SK-N-SH (cell line): Measurements from ENCODE around the gene CDK6. TPM values are rescaled to one million over a fixed set of nuclear protein-coding genes. Genes with fewer than 3 reads are reported as not detected.

ENCODE experiments used
- CTCF ChIA-PET: fragments of 300-600, 350-600 bp; formaldehyde crosslinking; extraction: SDS; loops from one replicate; lab custom pipeline; 2021; lab: Yijun Ruan, JAX
- POLR2A ChIA-PET: fragments of 350-600 bp; sonication (Branson Sonifier 250); formaldehyde crosslinking; extraction: SDS; loops from one replicate; lab custom pipeline; 2020; ENCODE audit warnings: antibody characterized with exemption, inconsistent platforms; lab: Yijun Ruan, JAX
- DNase-seq: peaks from one replicate; pipeline ENCODE4 v3.0.0; 2012
- H2AFZ ChIP-seq: fragments of 200-600 bp; sonication (generic); 2 replicates; pipeline ENCODE4 v1.8.1; 2016; ENCODE audit warnings: antibody characterized with exemption, mild to moderate bottlenecking, low read depth
- H3F3A ChIP-seq: fragments of 200-600 bp; sonication (generic); replicated peaks from 2 replicates; pipeline ENCODE3; 2016; ENCODE audit warnings: antibody characterized with exemption, mild to moderate bottlenecking; ENCODE audit not compliant: insufficient read depth
- H3K27ac ChIP-seq, 2 experiments: fragments of 200-500 bp in 1 of 2; fragments of 200-600 bp in 1 of 2; sonication (Bioruptor generic) in 1 of 2; sonication (generic), shearing (Covaris generic) in 1 of 2; 2 replicates each; pipeline versions ENCODE4 v1.5.1 to v1.6.1; 2014 to 2016; ENCODE audit warnings: low read depth in 2 of 2, inconsistent platforms in 1 of 2, low read length in 1 of 2, mild to moderate bottlenecking in 1 of 2, mixed read lengths in 1 of 2
- H3K27me3 ChIP-seq: fragments of 200-600 bp; sonication (generic), shearing (Covaris generic); 2 replicates; pipeline ENCODE4 v1.6.1; 2016; ENCODE audit warnings: mixed run types; ENCODE audit not compliant: insufficient read depth
- H3K36me3 ChIP-seq, 2 experiments: fragments of 200-500 bp in 1 of 2; fragments of 200-600 bp in 1 of 2; sonication (Bioruptor generic) in 1 of 2; sonication (generic) in 1 of 2; replicated peaks in 1 of 2; 2 replicates each; pipeline versions ENCODE3 to v1.5.1; 2014 to 2016; ENCODE audit warnings: low read length in 1 of 2, mild to moderate bottlenecking in 1 of 2; ENCODE audit not compliant: insufficient read depth in 2 of 2, control insufficient read depth in 1 of 2
- H3K4me1 ChIP-seq, 2 experiments: fragments of 200-500 bp in 1 of 2; fragments of 200-600 bp in 1 of 2; sonication (Bioruptor generic) in 1 of 2; sonication (generic), shearing (Covaris generic) in 1 of 2; 2 replicates each; pipeline versions ENCODE4 v1.5.1 to v1.6.1; 2014 to 2016; ENCODE audit warnings: low read depth in 1 of 2, low read length in 1 of 2, mixed run types in 1 of 2; ENCODE audit not compliant: insufficient read depth in 2 of 2, control insufficient read depth in 1 of 2
- H3K4me2 ChIP-seq: fragments of 200-600 bp; sonication (generic), shearing (Covaris generic); 2 replicates; pipeline ENCODE4 v1.6.1; 2017; ENCODE audit warnings: mixed run types
- H3K4me3 ChIP-seq, 2 experiments: fragments of 200-500 bp in 1 of 2; fragments of 200-600 bp in 1 of 2; sonication (Bioruptor generic) in 1 of 2; sonication (generic), shearing (Covaris generic) in 1 of 2; 2 replicates each; pipeline versions ENCODE4 v1.5.1 to v1.8.1; 2014 to 2016; ENCODE audit warnings: low read depth in 2 of 2, inconsistent platforms in 1 of 2, low read length in 1 of 2, mild to moderate bottlenecking in 1 of 2, mixed read lengths in 1 of 2, moderate library complexity in 1 of 2
- H3K79me2 ChIP-seq: fragments of 200-600 bp; sonication (generic); 2 replicates; pipeline ENCODE4 v1.8.1; 2017; ENCODE audit warnings: mild to moderate bottlenecking; ENCODE audit not compliant: insufficient read depth
- H3K9ac ChIP-seq: fragments of 200-600 bp; sonication (generic); 2 replicates; pipeline ENCODE4 v1.6.1; 2017; ENCODE audit warnings: mixed run types
- H3K9me2 ChIP-seq: fragments of 200-600 bp; sonication (generic); 2 replicates; pipeline ENCODE4 v1.6.1; 2017; ENCODE audit warnings: mixed run types
- H3K9me3 ChIP-seq: fragments of 200-600 bp; sonication (generic); 2 replicates; pipeline ENCODE4 v1.6.1; 2017; ENCODE audit warnings: mixed run types, mild to moderate bottlenecking, moderate library complexity
- H4K20me1 ChIP-seq: fragments of 200-600 bp; sonication (generic); 2 replicates; pipeline ENCODE4 v1.6.1; 2017; ENCODE audit warnings: mild to moderate bottlenecking, mixed run types; ENCODE audit not compliant: insufficient read depth
- CHD2 ChIP-seq: fragments of 150-350 bp; IDR thresholded peaks from 2 replicates; pipeline ENCODE4 v1.6.1; 2018; ENCODE audit warnings: low read length; ENCODE audit not compliant: partially characterized antibody
- CTCF ChIP-seq: fragments of 200-600 bp; sonication (generic); IDR thresholded peaks from 2 replicates; pipeline ENCODE4 v1.6.1; 2017; ENCODE audit warnings: antibody characterized with exemption, mild to moderate bottlenecking, moderate library complexity
- FOSL2 ChIP-seq: IDR thresholded peaks from 2 replicates; pipeline ENCODE4 v1.4.0; 2012; ENCODE audit warnings: low read depth, mild to moderate bottlenecking, moderate library complexity, borderline replicate concordance
- FOXJ3 ChIP-seq: sonication (generic); formaldehyde crosslinking; IDR thresholded peaks from 2 replicates; pipeline ENCODE4 v1.5.1; 2020; ENCODE audit warnings: mild to moderate bottlenecking, missing genetic modification reagents
- IRF3 ChIP-seq: fragments of 150-350 bp; IDR thresholded peaks from 2 replicates; pipeline ENCODE4 v1.6.1; 2016; ENCODE audit warnings: mild to moderate bottlenecking, low read depth, low read length
- NRF1 ChIP-seq: IDR thresholded peaks from 2 replicates; pipeline ENCODE4 v1.6.1; 2012; ENCODE audit warnings: low read depth, mild to moderate bottlenecking, low read length
- PBX3 ChIP-seq: IDR thresholded peaks from 2 replicates; pipeline ENCODE4; 2012
- POLR2AphosphoS5 ChIP-seq: IDR thresholded peaks from 2 replicates; pipeline ENCODE4 v1.6.1; 2012; ENCODE audit warnings: low read depth, low read length
- RAD21 ChIP-seq: IDR thresholded peaks from 2 replicates; pipeline ENCODE4 v1.6.1; 2012; ENCODE audit warnings: mild to moderate bottlenecking, low read length
- RXRA ChIP-seq: IDR thresholded peaks from 2 replicates; pipeline ENCODE4 v1.4.0; 2012; ENCODE audit warnings: low read depth, mild to moderate bottlenecking, borderline replicate concordance
- SIN3A ChIP-seq: IDR thresholded peaks from 2 replicates; pipeline ENCODE4 v1.6.1; 2012; ENCODE audit warnings: low read depth, mild to moderate bottlenecking, low read length, moderate library complexity, borderline replicate concordance
- SMC3 ChIP-seq: IDR thresholded peaks from 2 replicates; pipeline ENCODE4 v1.6.1; 2012; ENCODE audit warnings: low read depth, low read length, improper control_type of control experiment
- TEAD4 ChIP-seq: IDR thresholded peaks from 2 replicates; pipeline ENCODE4 v1.4.0; 2012; ENCODE audit warnings: mild to moderate bottlenecking, borderline replicate concordance; ENCODE audit not compliant: insufficient read depth
- USF2 ChIP-seq: fragments of 150-350 bp; IDR thresholded peaks from 2 replicates; pipeline ENCODE4 v1.6.1; 2017; ENCODE audit warnings: antibody characterized with exemption, low read length, low read depth, borderline replicate concordance
- ZBTB33 ChIP-seq: IDR thresholded peaks from 2 replicates; pipeline ENCODE4 v1.4.0; 2012; ENCODE audit warnings: low read depth, borderline replicate concordance
- WGBS: methylation state at CpG from one replicate; pipeline ENCODE4 v1.1.6; 2017; ENCODE audit warnings: low lambda C conversion rate; 5-methylcytosine and 5-hydroxymethylcytosine counted together
- polyA plus RNA-seq, 3 experiments: library from polyadenylated mRNA; depleted of rRNA; stranded (reverse); fragments of >200 nt; gene quantifications; 2 replicates each; pipeline ENCODE4 v1.2.3, GENCODE V29; 2012
- TF ChIP-seq, protein P1 (sequence below): IDR thresholded peaks from 2 replicates; pipeline ENCODE4 v1.4.0; 2012; ENCODE audit warnings: low read depth

The CDK6 gene
- polyA plus RNA-seq, 1 of the 3 experiments (the other 2 are of a cell fraction): 30.3 TPM

GRCh38 chr7:92680442-92680841, 155.9 kb downstream of the CDK6 start:
- TF ChIP-seq TEAD4 (no peak), RAD21 (0 out of 2 replicates have a peak, but pooled peaks have one; percentile 11), CTCF (peak; percentile 12; the same call in 1 of the 2 replicates), FOXJ3 (CRISPR knock-in tag) (no peak), RXRA (no peak)
- ChIA-PET CTCF (interaction anchor here (0.7 to 1.7 kb wide), 2 partner anchors 10 to 35 kb away, joined by 3 to 7 read pairs; no protein-coding TSS in a partner anchor), POLR2A (no interaction called here)
- Histone ChIP-seq H3F3A (peaks cover 24% of the 10 kb centered on the region), H2AFZ (no peak overlapping the region), H4K20me1 (no peaks in the 10 kb centered on the region), H3K36me3 (peaks cover 18 to 46% of the 10 kb centered on the region in 2 experiments), H3K27me3 (no peaks in the 10 kb centered on the region), H3K9me2 (no peaks in the 10 kb centered on the region; the same call in 1 of the 2 replicates), H3K4me1 (peaks cover 6 to 11% of the 10 kb centered on the region in 2 experiments), H3K4me2 (no peak overlapping the region), H3K27ac (no peak overlapping the region; a peak in 1 of 4 replicates), H3K4me3 (no peak overlapping the region), H3K9me3 (no peaks in the 10 kb centered on the region), H3K79me2 (peaks cover 92% of the 10 kb centered on the region), H3K9ac (no peak overlapping the region)
- 100% methylated on average over 1 of the region's 1 CpG for WGBS
- no peak for DNase-seq

- H3K79me2 ChIP-seq: peaks cover 92% of the 10 kb centered on the region
- TF ChIP-seq FOXJ3 (CRISPR knock-in tag) (no peak), FOSL2 (no peak), IRF3 (no peak), USF2 (no peak), POLR2AphosphoS5 (no peak), PBX3 (no peak), CTCF (no peak), SIN3A (no peak), SMC3 (no peak), ZBTB33 (no peak), NRF1 (no peak), CHD2 (no peak)
- TF ChIP-seq, protein P1, sequence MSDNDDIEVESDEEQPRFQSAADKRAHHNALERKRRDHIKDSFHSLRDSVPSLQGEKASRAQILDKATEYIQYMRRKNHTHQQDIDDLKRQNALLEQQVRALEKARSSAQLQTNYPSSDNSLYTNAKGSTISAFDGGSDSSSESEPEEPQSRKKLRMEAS: no peak
These were observed 158.0 kb downstream of the CDK6 start for GRCh38 chr7:92678291-92678920.

More at GRCh38 chr7:92678291-92678920, 158.0 kb downstream of the CDK6 start:
- Histone ChIP-seq H3K9me2 (no peaks in the 10 kb centered on the region; the same call in 1 of the 2 replicates), H3K4me1 (peaks cover 1 to 3% of the 10 kb centered on the region in 2 experiments), H3K4me3 (no peak overlapping the region), H2AFZ (no peak overlapping the region), H3K9ac (no peak overlapping the region), H3F3A (peaks cover 15% of the 10 kb centered on the region), H3K36me3 (peaks cover 9 to 44% of the 10 kb centered on the region in 2 experiments), H4K20me1 (no peaks in the 10 kb centered on the region), H3K4me2 (no peak overlapping the region), H3K27ac (no peak overlapping the region), H3K27me3 (no peaks in the 10 kb centered on the region), H3K9me3 (no peaks in the 10 kb centered on the region)
- no peak for DNase-seq
- 96% methylated on average over 3 of the region's 3 CpGs for WGBS
- CTCF ChIA-PET: no interaction called here
- POLR2A ChIA-PET: no interaction called here
